Measurements from ENCODE around the gene MOV10L1.

MOV10L1 gene

GRCh38 chr22:50053861-50054260 is 35.9 kb upstream of the MOV10L1 start:
- Mint-ChIP-seq H3K27ac (no peak overlapping the region), H3K27me3 (peaks cover 42% of the 10 kb centered on the region in 2 donors), H3K36me3 (peaks cover 0 to 4% of the 10 kb centered on the region in 2 donors), H3K9me3 (peaks cover 6% of the 10 kb centered on the region in 2 donors), H3K4me1 (peaks cover 7 to 8% of the 10 kb centered on the region in 2 donors), H3K4me3 (no peak overlapping the region)
- DNase-seq: no peak
- peak; percentile 25 to 60 for ATAC-seq (replicated peaks)

GRCh38 chr22:50056214-50056972 is 33.4 kb upstream of the MOV10L1 start:
- DNase-seq: no peak
- Mint-ChIP-seq H3K4me3 (no peak overlapping the region), H3K27me3 (peaks cover 49 to 57% of the 10 kb centered on the region in 2 donors), H3K27ac (no peak overlapping the region), H3K36me3 (peaks cover 0 to 4% of the 10 kb centered on the region in 2 donors), H3K4me1 (peaks cover 7 to 24% of the 10 kb centered on the region in 2 donors), H3K9me3 (peaks cover 6% of the 10 kb centered on the region in 2 donors)
- ATAC-seq (replicated peaks): peak in 1 of 2 donors; percentile 23

GRCh38 chr22:50057278-50058060 is 32.3 kb upstream of the MOV10L1 start:
- Mint-ChIP-seq H3K9me3 (peaks cover 6% of the 10 kb centered on the region in 2 donors), H3K4me1 (peaks cover 7 to 24% of the 10 kb centered on the region in 2 donors), H3K4me3 (peak overlapping the region; percentile 36 to 65), H3K36me3 (peaks cover 0 to 4% of the 10 kb centered on the region in 2 donors), H3K27ac (peak overlapping the region; percentile 25), H3K27me3 (peaks cover 51 to 53% of the 10 kb centered on the region in 2 donors)
- DNase-seq (no peak), ATAC-seq (replicated peaks) (no peak)

- H3K27ac Mint-ChIP-seq: peak within 1 kb of the TSS; percentile 25
- peaks cover 5 to 6% of the 10 kb centered on the region in 2 donors for H3K9me3 Mint-ChIP-seq
- peaks cover 0 to 4% of the 10 kb centered on the region in 2 donors for H3K36me3 Mint-ChIP-seq
- DNase-seq (no peak), ATAC-seq (replicated peaks) (no peak)
- peak within 1 kb of the TSS; percentile 36 to 65 for H3K4me3 Mint-ChIP-seq
- H3K4me1 Mint-ChIP-seq: peaks cover 7 to 24% of the 10 kb centered on the region in 2 donors
- peaks cover 51 to 53% of the 10 kb centered on the region in 2 donors for H3K27me3 Mint-ChIP-seq
These were observed 31.5 kb upstream of the MOV10L1 start, which contains the start of gene TTLL8 for GRCh38 chr22:50058061-50058905. Gene TTLL8, minus strand, starts transcription at chr22:50058298.

- Mint-ChIP-seq H3K9me3 (peaks cover 0 to 1% of the 10 kb centered on the region in 2 donors), H3K4me3 (no peak overlapping the region), H3K27me3 (peaks cover 46 to 47% of the 10 kb centered on the region in 2 donors), H3K36me3 (no peaks in the 10 kb centered on the region), H3K4me1 (peaks cover 3 to 18% of the 10 kb centered on the region in 2 donors), H3K27ac (no peak overlapping the region)
- DNase-seq: no peak
- no peak for ATAC-seq (replicated peaks)
These were observed 30.6 kb upstream of the MOV10L1 start for GRCh38 chr22:50058906-50059880.

GRCh38 chr22:50059881-50060262 is 29.9 kb upstream of the MOV10L1 start:
- H3K36me3 Mint-ChIP-seq: no peaks in the 10 kb centered on the region
- peaks cover 47 to 51% of the 10 kb centered on the region in 2 donors for H3K27me3 Mint-ChIP-seq
- DNase-seq: no peak
- H3K9me3 Mint-ChIP-seq: no peaks in the 10 kb centered on the region
- H3K4me1 Mint-ChIP-seq: peaks cover 3 to 16% of the 10 kb centered on the region in 2 donors
- no peak overlapping the region for H3K27ac Mint-ChIP-seq
- no peak overlapping the region for H3K4me3 Mint-ChIP-seq
- no peak for ATAC-seq (replicated peaks)

- ATAC-seq (replicated peaks) (no peak), DNase-seq (no peak)
- Mint-ChIP-seq H3K9me3 (no peaks in the 10 kb centered on the region), H3K4me3 (no peak overlapping the region), H3K4me1 (peaks cover 3 to 16% of the 10 kb centered on the region in 2 donors), H3K27me3 (peaks cover 41 to 51% of the 10 kb centered on the region in 2 donors), H3K27ac (no peak overlapping the region), H3K36me3 (no peaks in the 10 kb centered on the region)
These were observed 29.2 kb upstream of the MOV10L1 start for GRCh38 chr22:50060441-50061140.

- peaks cover 3 to 16% of the 10 kb centered on the region in 2 donors for H3K4me1 Mint-ChIP-seq
- H3K4me3 Mint-ChIP-seq: no peak overlapping the region
- no peak for DNase-seq
- H3K27me3 Mint-ChIP-seq: peaks cover 34 to 51% of the 10 kb centered on the region in 2 donors
- ATAC-seq (replicated peaks): no peak
- no peaks in the 10 kb centered on the region for H3K36me3 Mint-ChIP-seq
- H3K27ac Mint-ChIP-seq: no peak overlapping the region
- no peaks in the 10 kb centered on the region for H3K9me3 Mint-ChIP-seq
These were observed 28.5 kb upstream of the MOV10L1 start for GRCh38 chr22:50061141-50061823.

- Mint-ChIP-seq H3K36me3 (no peaks in the 10 kb centered on the region), H3K4me1 (peaks cover 2 to 16% of the 10 kb centered on the region in 2 donors), H3K4me3 (no peak overlapping the region), H3K27me3 (peaks cover 28 to 46% of the 10 kb centered on the region in 2 donors), H3K9me3 (no peaks in the 10 kb centered on the region), H3K27ac (no peak overlapping the region)
- DNase-seq (no peak), ATAC-seq (replicated peaks) (no peak)
These were observed 27.9 kb upstream of the MOV10L1 start for GRCh38 chr22:50061824-50062355.

- no peaks in the 10 kb centered on the region for H3K36me3 Mint-ChIP-seq
- DNase-seq: no peak
- no peaks in the 10 kb centered on the region for H3K9me3 Mint-ChIP-seq
- H3K4me1 Mint-ChIP-seq: peaks cover 1 to 16% of the 10 kb centered on the region in 2 donors
- H3K27ac Mint-ChIP-seq: no peak overlapping the region
- H3K27me3 Mint-ChIP-seq: peaks cover 21 to 39% of the 10 kb centered on the region in 2 donors
- H3K4me3 Mint-ChIP-seq: no peak overlapping the region
- ATAC-seq (replicated peaks): no peak
These were observed 27.2 kb upstream of the MOV10L1 start for GRCh38 chr22:50062509-50063135.

- H3K27me3 Mint-ChIP-seq: peaks cover 18 to 34% of the 10 kb centered on the region in 2 donors
- ATAC-seq (replicated peaks): no peak
- H3K27ac Mint-ChIP-seq: no peak overlapping the region
- H3K36me3 Mint-ChIP-seq: no peaks in the 10 kb centered on the region
- no peak for DNase-seq
- no peak overlapping the region for H3K4me3 Mint-ChIP-seq
- H3K9me3 Mint-ChIP-seq: no peaks in the 10 kb centered on the region
- H3K4me1 Mint-ChIP-seq: peaks cover 0 to 16% of the 10 kb centered on the region in 2 donors
These were observed 26.0 kb upstream of the MOV10L1 start for GRCh38 chr22:50063589-50064393.

Data from stimulated activated naive B cell treated with anti-CD40 and anti-IgM and Interleukin-4, amounts not matched to agents 10 μg/mL and 1 μg/mL and 100 μg/mL, for 72 hours (primary cell).